Suprapubic skin (tissue), 4 donors: Measurements from ENCODE around the gene ENG. TPM values are rescaled to one million over a fixed set of nuclear protein-coding genes. Genes with fewer than 3 reads are reported as not detected.

ENCODE experiments used
- DNase-seq, 2 donors: peaks; one replicate each; pipeline ENCODE4 v3.0.0-alpha.2; 2019; ENCODE audit warnings: low spot score in 2 of 2
- H3K27ac ChIP-seq: fragments of 200-600 bp; sonication (generic); one replicate; pipeline ENCODE4 v1.5.1; 2019
- H3K27me3 ChIP-seq: fragments of 200-600 bp; sonication (generic); one replicate; pipeline ENCODE4 v1.5.1; 2019
- H3K36me3 ChIP-seq: fragments of 200-600 bp; sonication (generic); one replicate; pipeline ENCODE4 v1.5.1; 2019
- H3K4me1 ChIP-seq: fragments of 200-600 bp; sonication (generic); one replicate; pipeline ENCODE4 v1.5.1; 2019
- H3K4me3 ChIP-seq: fragments of 200-600 bp; sonication (generic); one replicate; pipeline ENCODE4 v1.5.1; 2019; ENCODE audit warnings: mild to moderate bottlenecking
- H3K9me3 ChIP-seq: fragments of 200-600 bp; sonication (generic); one replicate; pipeline ENCODE4 v1.5.1; 2019
- EP300 ChIP-seq: sonication (generic); formaldehyde crosslinking; IDR thresholded peaks from one replicate; pipeline ENCODE4 v1.6.1; 2017; ENCODE audit warnings: antibody characterized with exemption
- POLR2A ChIP-seq, 2 donors: fragments of 450-650 bp; IDR thresholded peaks; one replicate each; pipeline ENCODE4 v1.6.1; 2017; ENCODE audit warnings: antibody characterized with exemption in 2 of 2, mild to moderate bottlenecking in 2 of 2, moderate library complexity in 2 of 2
- POLR2AphosphoS5 ChIP-seq, 3 donors: sonication (generic); formaldehyde crosslinking; IDR thresholded peaks; one replicate each; pipeline ENCODE4 v1.6.1; 2017; ENCODE audit warnings: antibody characterized with exemption in 3 of 3
- WGBS: methylation state at CpG from one replicate; pipeline ENCODE4 v1.1.5; 2018; 5-methylcytosine and 5-hydroxymethylcytosine counted together
- total RNA-seq, 4 donors: library from RNA; depleted of rRNA; stranded (reverse); fragments of >200 nt; gene quantifications; one replicate each; pipeline ENCODE4 v1.1.0, GENCODE V29; 2016
- TF ChIP-seq, protein P1 (sequence below), 2 donors: fragments of 200-600 bp in 1 of 2; fragments of 450-650 bp in 1 of 2; sonication (generic) in 1 of 2; IDR thresholded peaks; one replicate each; pipeline ENCODE4 v1.5.1; 2016 to 2019; ENCODE audit warnings: antibody characterized with exemption in 2 of 2, mild to moderate bottlenecking in 1 of 2, moderate library complexity in 1 of 2

Gene ENG
- total RNA-seq, 4 donors from 2014 or later, result 17.2 to 38.7 (median 31.2) TPM

DNA sequence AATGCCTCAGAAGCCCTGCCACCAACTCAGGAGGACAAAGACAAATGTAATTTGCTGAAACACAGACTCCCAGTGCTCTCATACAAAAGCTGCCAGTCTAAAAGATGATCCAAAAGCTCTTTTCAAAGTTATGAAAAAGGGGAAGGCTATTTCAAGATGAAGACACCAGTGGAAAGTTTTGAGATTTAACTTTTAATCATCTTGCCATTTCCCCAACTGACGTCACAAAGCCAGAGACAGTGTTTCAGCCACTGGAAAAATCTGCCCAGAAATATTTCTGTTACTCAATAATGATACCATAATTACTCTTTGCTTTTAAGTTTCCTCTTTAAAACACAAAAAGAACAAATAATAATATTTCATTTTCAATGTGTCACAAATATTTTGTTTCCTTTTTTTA lies 20.9 kb downstream of the ENG start:
- H3K27me3 ChIP-seq, result no peaks in the 10 kb centered on the region
- peaks cover 53% of the 10 kb centered on the region for H3K4me1 ChIP-seq
- no peak for DNase-seq
- H3K4me3 ChIP-seq, result no peak overlapping the region
- 42% methylated on average over 1 of the region's 1 CpG for WGBS
- H3K36me3 ChIP-seq, result no peaks in the 10 kb centered on the region
- TF ChIP-seq, protein P1, sequence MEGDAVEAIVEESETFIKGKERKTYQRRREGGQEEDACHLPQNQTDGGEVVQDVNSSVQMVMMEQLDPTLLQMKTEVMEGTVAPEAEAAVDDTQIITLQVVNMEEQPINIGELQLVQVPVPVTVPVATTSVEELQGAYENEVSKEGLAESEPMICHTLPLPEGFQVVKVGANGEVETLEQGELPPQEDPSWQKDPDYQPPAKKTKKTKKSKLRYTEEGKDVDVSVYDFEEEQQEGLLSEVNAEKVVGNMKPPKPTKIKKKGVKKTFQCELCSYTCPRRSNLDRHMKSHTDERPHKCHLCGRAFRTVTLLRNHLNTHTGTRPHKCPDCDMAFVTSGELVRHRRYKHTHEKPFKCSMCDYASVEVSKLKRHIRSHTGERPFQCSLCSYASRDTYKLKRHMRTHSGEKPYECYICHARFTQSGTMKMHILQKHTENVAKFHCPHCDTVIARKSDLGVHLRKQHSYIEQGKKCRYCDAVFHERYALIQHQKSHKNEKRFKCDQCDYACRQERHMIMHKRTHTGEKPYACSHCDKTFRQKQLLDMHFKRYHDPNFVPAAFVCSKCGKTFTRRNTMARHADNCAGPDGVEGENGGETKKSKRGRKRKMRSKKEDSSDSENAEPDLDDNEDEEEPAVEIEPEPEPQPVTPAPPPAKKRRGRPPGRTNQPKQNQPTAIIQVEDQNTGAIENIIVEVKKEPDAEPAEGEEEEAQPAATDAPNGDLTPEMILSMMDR (IDR thresholded peaks at IDR 0.05), result no peak
- TF ChIP-seq EP300 (no peak), POLR2AphosphoS5 (IDR thresholded peaks at IDR 0.05) (peak in 1 of 3 donors; percentile 49), POLR2A (IDR thresholded peaks at IDR 0.05) (no peak)
- H3K27ac ChIP-seq, result peak overlapping the region; percentile 31
- no peaks in the 10 kb centered on the region for H3K9me3 ChIP-seq

DNA sequence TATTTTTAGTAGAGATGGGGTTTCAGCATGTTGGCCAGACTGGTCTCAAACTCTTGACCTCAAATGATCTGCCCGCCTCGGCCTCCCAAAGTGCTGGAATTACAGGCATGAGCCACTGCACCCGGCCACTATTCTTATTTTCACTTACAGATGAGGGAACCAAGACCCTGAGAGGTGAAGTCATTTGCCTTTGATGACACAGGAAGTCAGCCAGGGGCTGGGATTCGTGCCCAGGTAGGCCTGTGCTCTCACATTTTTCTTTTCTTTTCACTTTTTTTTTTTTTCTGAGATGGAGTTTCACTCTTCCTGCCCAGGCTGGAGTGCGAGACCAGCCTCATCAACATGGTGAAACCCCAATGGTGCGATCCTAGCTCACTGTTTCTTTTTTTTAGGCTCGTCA lies 22.2 kb downstream of the ENG start:
- Histone ChIP-seq H3K36me3 (no peaks in the 10 kb centered on the region), H3K27ac (no peak overlapping the region), H3K4me3 (no peak overlapping the region), H3K9me3 (no peaks in the 10 kb centered on the region), H3K4me1 (peaks cover 47% of the 10 kb centered on the region), H3K27me3 (no peaks in the 10 kb centered on the region)
- DNase-seq, result no peak
- no peak for TF ChIP-seq POLR2AphosphoS5 (IDR thresholded peaks at IDR 0.05)
- TF ChIP-seq EP300, result no peak
- TF ChIP-seq, protein P1 (IDR thresholded peaks at IDR 0.05), result no peak
- TF ChIP-seq POLR2A (IDR thresholded peaks at IDR 0.05), result no peak
- WGBS, result 72% methylated on average over 7 of the region's 7 CpGs

DNA sequence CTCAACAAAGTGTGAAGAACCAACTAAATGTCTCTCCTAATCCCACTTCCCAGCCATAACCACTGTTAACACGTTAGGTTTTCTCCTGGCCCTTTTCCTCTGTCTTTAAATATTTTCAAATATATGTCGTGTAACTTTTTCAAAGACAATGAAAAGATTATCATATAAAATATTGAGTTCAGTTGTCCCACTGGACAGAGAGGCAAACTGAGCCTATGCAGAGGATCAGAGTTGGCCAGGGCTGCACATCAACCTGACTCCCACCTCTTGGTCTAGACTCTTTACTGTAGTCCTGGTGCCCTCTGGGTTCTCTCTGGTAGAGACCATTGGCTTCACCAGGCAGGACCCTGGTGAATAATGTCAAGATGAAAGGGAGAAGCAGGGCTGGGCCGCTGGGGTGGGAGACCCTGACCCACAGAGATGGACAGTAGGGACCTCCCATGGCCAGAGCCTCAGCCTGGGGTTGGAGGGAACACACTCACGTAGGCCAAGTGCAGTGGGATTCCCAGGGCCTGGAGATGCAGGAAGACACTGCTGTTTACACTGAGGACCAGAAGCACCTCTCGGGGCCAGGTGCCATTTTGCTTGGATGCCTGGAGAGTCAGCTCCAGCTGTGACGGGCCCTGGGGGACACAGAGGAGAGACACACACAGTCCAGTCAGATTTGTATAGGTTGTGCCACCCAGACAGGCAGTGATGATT lies 25.1 kb downstream of the ENG start:
- TF ChIP-seq EP300 (no peak), POLR2A (IDR thresholded peaks at IDR 0.05) (no peak)
- TF ChIP-seq, protein P1 (IDR thresholded peaks at IDR 0.05), result no peak

DNA sequence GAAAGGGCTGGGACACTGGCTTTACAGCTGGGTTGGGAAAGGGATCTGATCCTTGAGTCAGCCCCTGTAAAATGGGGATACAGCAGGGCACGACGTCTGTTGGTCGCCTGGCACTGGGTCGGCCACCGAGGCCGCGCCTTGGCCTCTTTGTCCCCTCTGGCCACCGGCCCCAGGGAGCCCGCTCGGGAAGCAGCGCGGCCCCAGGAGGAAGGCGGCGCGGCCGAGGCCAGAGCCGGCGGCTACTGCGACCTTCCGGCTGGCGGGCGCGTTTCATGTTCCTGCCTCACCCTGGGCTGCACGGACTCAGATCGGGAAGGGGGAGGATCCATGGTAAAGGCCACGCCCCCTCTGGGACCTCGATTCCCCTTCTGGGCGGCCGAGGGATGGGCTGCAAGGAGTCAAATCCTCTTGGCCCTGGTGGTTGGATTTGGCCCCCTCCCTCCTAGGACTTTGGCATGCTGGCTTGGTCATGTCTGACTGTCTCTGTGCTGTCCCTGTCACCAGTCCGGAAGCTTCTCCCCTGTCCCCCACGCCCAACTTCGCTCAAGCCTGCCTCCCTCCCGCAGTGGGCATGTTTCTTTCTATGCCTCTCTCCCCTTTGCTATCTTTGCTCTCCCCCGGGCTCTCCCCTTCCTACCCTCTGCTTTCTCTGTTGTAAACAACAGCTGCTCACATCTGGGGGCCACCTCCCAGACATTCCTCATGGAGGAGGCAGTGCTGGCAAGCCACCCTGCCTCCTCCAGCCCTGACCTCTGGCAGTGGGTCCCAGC lies 26.0 kb downstream of the ENG start:
- peaks cover 28% of the 10 kb centered on the region for H3K4me1 ChIP-seq
- peak; percentile 94 to 95 for DNase-seq
- H3K9me3 ChIP-seq, result no peaks in the 10 kb centered on the region
- peak overlapping the region; percentile 61 for H3K27ac ChIP-seq
- peaks cover 8% of the 10 kb centered on the region for H3K36me3 ChIP-seq
- peak in 1 of 2 donors; percentile 77 for TF ChIP-seq POLR2A (IDR thresholded peaks at IDR 0.05)
- no peak for TF ChIP-seq EP300
- TF ChIP-seq, protein P1 (IDR thresholded peaks at IDR 0.05), result no peak
- TF ChIP-seq POLR2AphosphoS5 (IDR thresholded peaks at IDR 0.05), result peak in 1 of 3 donors; percentile 18
- WGBS, result 8% methylated on average over 20 of the region's 34 CpGs
- peak overlapping the region; percentile 33 for H3K4me3 ChIP-seq
- H3K27me3 ChIP-seq, result no peaks in the 10 kb centered on the region

More for the DNA sequence above, 25.1 kb downstream of the ENG start:
- Histone ChIP-seq H3K4me3 (no peak overlapping the region), H3K9me3 (no peaks in the 10 kb centered on the region), H3K27me3 (no peaks in the 10 kb centered on the region), H3K27ac (peak overlapping the region; percentile 61), H3K36me3 (peaks cover 8% of the 10 kb centered on the region), H3K4me1 (peaks cover 34% of the 10 kb centered on the region)
- DNase-seq, result no peak
- 83% methylated on average over 6 of the region's 6 CpGs for WGBS

DNA sequence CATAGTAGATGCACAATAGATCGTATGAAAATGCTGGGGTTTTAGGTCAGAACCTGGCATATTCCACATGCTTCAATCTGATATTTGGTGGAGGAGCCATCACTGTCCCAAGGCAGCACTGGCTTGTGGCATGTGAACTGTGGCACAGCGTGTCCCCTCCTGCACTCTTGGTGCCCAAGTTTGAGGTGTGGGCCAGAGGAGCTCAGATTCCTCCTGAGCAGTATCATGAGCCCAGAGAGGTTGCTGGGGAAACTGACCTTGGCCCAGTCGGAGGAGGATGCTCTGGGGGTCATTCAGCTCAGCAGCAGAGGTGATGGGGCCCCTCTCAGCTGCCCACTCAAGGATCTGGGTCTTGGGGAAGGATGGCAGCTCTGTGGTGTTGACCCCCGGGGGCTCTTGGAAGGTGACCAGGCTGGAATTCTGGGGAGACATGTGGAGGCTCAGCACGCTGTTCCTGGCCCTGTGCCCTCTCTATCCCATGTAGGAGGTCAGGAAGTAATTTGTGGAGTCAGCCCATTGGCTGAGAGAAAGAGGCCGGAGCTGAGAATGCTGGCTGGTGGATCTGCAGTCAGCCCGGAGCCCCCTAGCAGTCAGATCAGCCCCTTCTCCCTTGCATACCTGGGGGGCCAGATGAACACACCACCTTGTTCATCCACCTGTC lies 28.1 kb downstream of the ENG start:
- Histone ChIP-seq H3K27me3 (no peaks in the 10 kb centered on the region), H3K27ac (no peak overlapping the region), H3K36me3 (peaks cover 11% of the 10 kb centered on the region), H3K9me3 (no peaks in the 10 kb centered on the region), H3K4me1 (peaks cover 28% of the 10 kb centered on the region), H3K4me3 (no peak overlapping the region)
- peak in 1 of 2 donors; percentile 62 for DNase-seq
- WGBS, result 53% methylated on average over 3 of the region's 7 CpGs
- TF ChIP-seq, protein P1 (IDR thresholded peaks at IDR 0.05), result no peak
- no peak for TF ChIP-seq POLR2AphosphoS5 (IDR thresholded peaks at IDR 0.05)
- TF ChIP-seq POLR2A (IDR thresholded peaks at IDR 0.05), result no peak
- no peak for TF ChIP-seq EP300
